Astrocyte (in vitro differentiated cells and primary cell): ENCODE measurements around the gene ZNF70. TPM values are rescaled to one million over a fixed set of nuclear protein-coding genes. Genes with fewer than 3 reads are reported as not detected.

Source experiments
- DNase-seq: peaks from one replicate; pipeline ENCODE4 v3.0.0-alpha.2; 2010; ENCODE audit warnings: low read depth
- FAIRE-seq: peaks from 2 replicates; lab custom pipeline; 2011; peaks lifted over from hg19 to GRCh38; lab: Jason Lieb, UNC
- H2AFZ ChIP-seq: 2 replicates; pipeline ENCODE4 v1.6.0; 2012; ENCODE audit warnings: low read depth, low read length, inconsistent platforms
- H3K27ac ChIP-seq: 2 replicates; pipeline ENCODE4 v1.5.1; 2011; ENCODE audit warnings: low read depth, low read length, inconsistent platforms
- H3K27me3 ChIP-seq: 2 replicates; pipeline ENCODE4 v1.6.0; 2011; ENCODE audit warnings: low read length, inconsistent platforms; ENCODE audit not compliant: insufficient read depth
- H3K36me3 ChIP-seq: 2 replicates; pipeline ENCODE4 v1.5.1; 2011; ENCODE audit warnings: low read length, inconsistent platforms; ENCODE audit not compliant: insufficient read depth
- H3K4me1 ChIP-seq: 2 replicates; pipeline ENCODE4 v1.5.1; 2011; ENCODE audit warnings: low read length, inconsistent platforms; ENCODE audit not compliant: insufficient read depth
- H3K4me2 ChIP-seq: 2 replicates; pipeline ENCODE4 v1.6.0; 2012; ENCODE audit warnings: low read length, inconsistent platforms
- H3K4me3 ChIP-seq: 2 replicates; pipeline ENCODE4 v1.5.1; 2011; ENCODE audit warnings: low read depth, mild to moderate bottlenecking, low read length, inconsistent platforms; ENCODE audit not compliant: insufficient read depth
- H3K79me2 ChIP-seq: 2 replicates; pipeline ENCODE4 v1.6.0; 2012; ENCODE audit warnings: mild to moderate bottlenecking, low read length, inconsistent platforms; ENCODE audit not compliant: insufficient read depth
- H3K9ac ChIP-seq: 2 replicates; pipeline ENCODE4 v1.6.0; 2012; ENCODE audit warnings: mild to moderate bottlenecking, low read length, inconsistent platforms
- H3K9me3 ChIP-seq: 2 replicates; pipeline ENCODE4 v1.5.1; 2012; ENCODE audit warnings: low read depth, mild to moderate bottlenecking, low read length, inconsistent platforms; ENCODE audit not compliant: insufficient read depth
- H4K20me1 ChIP-seq: 2 replicates; pipeline ENCODE4 v1.6.0; 2012; ENCODE audit warnings: low read length, inconsistent platforms; ENCODE audit not compliant: insufficient read depth
- H3K27ac Mint-ChIP-seq: one replicate; pipeline ENCODE4 v1.8.0; 2021; ENCODE audit warnings: mild to moderate bottlenecking, mixed read lengths; ENCODE audit not compliant: unreplicated experiment
- H3K27me3 Mint-ChIP-seq: one replicate; pipeline ENCODE4 v1.8.0; 2021; ENCODE audit warnings: low read depth, mixed read lengths; ENCODE audit not compliant: unreplicated experiment
- H3K36me3 Mint-ChIP-seq: one replicate; pipeline ENCODE4 v1.8.0; 2021; ENCODE audit warnings: low read depth, mixed read lengths; ENCODE audit not compliant: unreplicated experiment
- H3K4me1 Mint-ChIP-seq: one replicate; pipeline ENCODE4 v1.8.0; 2021; ENCODE audit warnings: low read depth, mixed read lengths; ENCODE audit not compliant: unreplicated experiment
- H3K4me3 Mint-ChIP-seq: one replicate; pipeline ENCODE4 v1.8.0; 2021; ENCODE audit warnings: mild to moderate bottlenecking, moderate library complexity, mixed read lengths; ENCODE audit not compliant: unreplicated experiment
- H3K9me3 Mint-ChIP-seq: one replicate; pipeline ENCODE4 v1.8.0; 2021; ENCODE audit warnings: mild to moderate bottlenecking, mixed read lengths; ENCODE audit not compliant: unreplicated experiment
- EZH2 ChIP-seq: IDR thresholded peaks from 2 replicates; pipeline ENCODE4 v1.6.1; 2012; ENCODE audit warnings: mild to moderate bottlenecking, low read length, inconsistent platforms; ENCODE audit not compliant: insufficient read depth
- total RNA-seq: library from RNA; stranded (reverse); gene quantifications from 2 replicates; pipeline ENCODE4 v1.2.1, GENCODE V29; 2021
- TF ChIP-seq, protein P1 (sequence below): IDR thresholded peaks from 2 replicates; pipeline ENCODE4 v1.5.1; 2011; ENCODE audit warnings: low read depth, mild to moderate bottlenecking, inconsistent platforms, low read length, moderate library complexity; ENCODE audit not compliant: insufficient read depth

Gene ZNF70
- total RNA-seq, 1 donor from 2014 or later, result 8.8 TPM

DNA sequence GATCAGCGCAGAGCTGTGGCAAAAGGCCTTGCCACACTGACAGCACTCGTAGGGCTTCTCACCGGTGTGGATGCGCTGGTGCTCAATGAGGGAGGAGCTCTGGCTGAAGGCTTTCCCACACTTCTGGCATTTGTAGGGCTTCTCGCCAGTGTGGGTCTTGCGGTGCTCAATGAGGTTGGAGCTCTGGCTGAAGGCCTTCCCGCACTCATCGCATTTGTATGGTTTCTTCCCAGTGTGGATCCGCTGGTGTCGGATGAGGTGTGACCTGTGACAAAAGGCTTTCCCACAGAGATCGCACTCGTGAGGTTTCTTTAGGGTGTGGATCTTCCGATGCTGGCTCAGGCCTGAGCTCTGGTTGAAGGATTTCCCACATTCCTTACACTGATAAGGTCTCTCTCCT, 6.9 kb downstream of the ZNF70 start:
- Histone ChIP-seq H3K79me2 (peaks cover 11% of the 10 kb centered on the region), H3K36me3 (peaks cover 14% of the 10 kb centered on the region), H3K9me3 (peaks cover 12% of the 10 kb centered on the region), H3K27ac (no peak overlapping the region), H4K20me1 (peaks cover 21% of the 10 kb centered on the region), H3K4me2 (no peak overlapping the region), H3K27me3 (no peaks in the 10 kb centered on the region), H3K9ac (no peak overlapping the region), H2AFZ (no peak overlapping the region), H3K4me3 (no peak overlapping the region), H3K4me1 (no peaks in the 10 kb centered on the region)
- Mint-ChIP-seq H3K27me3 (no peaks in the 10 kb centered on the region), H3K9me3 (no peaks in the 10 kb centered on the region), H3K4me3 (no peak overlapping the region), H3K4me1 (no peaks in the 10 kb centered on the region), H3K27ac (no peak overlapping the region), H3K36me3 (peaks cover 33% of the 10 kb centered on the region)
- no peak for TF ChIP-seq EZH2
- TF ChIP-seq, protein P1, sequence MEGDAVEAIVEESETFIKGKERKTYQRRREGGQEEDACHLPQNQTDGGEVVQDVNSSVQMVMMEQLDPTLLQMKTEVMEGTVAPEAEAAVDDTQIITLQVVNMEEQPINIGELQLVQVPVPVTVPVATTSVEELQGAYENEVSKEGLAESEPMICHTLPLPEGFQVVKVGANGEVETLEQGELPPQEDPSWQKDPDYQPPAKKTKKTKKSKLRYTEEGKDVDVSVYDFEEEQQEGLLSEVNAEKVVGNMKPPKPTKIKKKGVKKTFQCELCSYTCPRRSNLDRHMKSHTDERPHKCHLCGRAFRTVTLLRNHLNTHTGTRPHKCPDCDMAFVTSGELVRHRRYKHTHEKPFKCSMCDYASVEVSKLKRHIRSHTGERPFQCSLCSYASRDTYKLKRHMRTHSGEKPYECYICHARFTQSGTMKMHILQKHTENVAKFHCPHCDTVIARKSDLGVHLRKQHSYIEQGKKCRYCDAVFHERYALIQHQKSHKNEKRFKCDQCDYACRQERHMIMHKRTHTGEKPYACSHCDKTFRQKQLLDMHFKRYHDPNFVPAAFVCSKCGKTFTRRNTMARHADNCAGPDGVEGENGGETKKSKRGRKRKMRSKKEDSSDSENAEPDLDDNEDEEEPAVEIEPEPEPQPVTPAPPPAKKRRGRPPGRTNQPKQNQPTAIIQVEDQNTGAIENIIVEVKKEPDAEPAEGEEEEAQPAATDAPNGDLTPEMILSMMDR, result no peak
- FAIRE-seq (no peak), DNase-seq (no peak)

DNA sequence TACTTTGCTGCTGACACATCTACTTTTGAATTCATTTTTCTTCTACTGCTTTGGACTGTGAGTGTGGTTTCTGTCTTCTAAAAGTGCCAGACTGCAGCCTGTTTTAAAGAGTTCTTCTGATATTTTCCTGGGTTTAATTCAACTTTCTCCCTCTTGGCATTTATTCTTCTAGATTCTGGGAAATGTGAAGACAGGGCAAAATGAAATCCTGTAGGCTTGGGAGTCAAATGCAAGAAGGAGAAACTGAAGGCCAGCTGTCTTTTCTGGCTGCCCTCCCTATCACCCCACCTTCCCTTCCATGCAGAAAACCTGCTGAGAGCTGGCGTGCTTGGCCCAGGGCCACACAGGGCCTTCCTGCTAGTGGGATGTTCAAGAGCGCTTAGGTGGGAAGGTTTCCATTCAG, 7.6 kb downstream of the ZNF70 start:
- no peak for FAIRE-seq

More for the DNA sequence above, 7.6 kb downstream of the ZNF70 start:
- H3K27me3 Mint-ChIP-seq, result no peaks in the 10 kb centered on the region
- Histone ChIP-seq H3K27me3 (no peaks in the 10 kb centered on the region), H3K27ac (no peak overlapping the region), H3K4me2 (no peak overlapping the region), H3K9me3 (peaks cover 12% of the 10 kb centered on the region), H3K9ac (no peak overlapping the region), H3K4me1 (no peaks in the 10 kb centered on the region), H3K36me3 (peaks cover 14% of the 10 kb centered on the region), H3K79me2 (peaks cover 11% of the 10 kb centered on the region), H3K4me3 (no peak overlapping the region), H4K20me1 (peaks cover 21% of the 10 kb centered on the region), H2AFZ (no peak overlapping the region)
- H3K36me3 Mint-ChIP-seq, result peaks cover 33% of the 10 kb centered on the region
- no peaks in the 10 kb centered on the region for H3K4me1 Mint-ChIP-seq
- TF ChIP-seq, protein P1, result no peak
- TF ChIP-seq EZH2, result no peak
- no peaks in the 10 kb centered on the region for H3K9me3 Mint-ChIP-seq
- H3K4me3 Mint-ChIP-seq, result no peak overlapping the region
- DNase-seq, result no peak
- no peak overlapping the region for H3K27ac Mint-ChIP-seq
